Left kidney (tissue), 2 donors: Measurements from ENCODE around the gene GBA2. TPM values are rescaled to one million over a fixed set of nuclear protein-coding genes. Genes with fewer than 3 reads are reported as not detected.

ENCODE experiments used
- DNase-seq: peaks from one replicate; pipeline ENCODE4 v3.0.0-alpha.2; 2013
- polyA plus RNA-seq: library from polyadenylated mRNA; unstranded; fragments of 120-200 nt; gene quantifications from one replicate; pipeline ENCODE4 v1.2.1, GENCODE V29; 2013; ENCODE audit not compliant: insufficient read length

The GBA2 gene
- polyA plus RNA-seq, 1 donor = 138 TPM

DNA sequence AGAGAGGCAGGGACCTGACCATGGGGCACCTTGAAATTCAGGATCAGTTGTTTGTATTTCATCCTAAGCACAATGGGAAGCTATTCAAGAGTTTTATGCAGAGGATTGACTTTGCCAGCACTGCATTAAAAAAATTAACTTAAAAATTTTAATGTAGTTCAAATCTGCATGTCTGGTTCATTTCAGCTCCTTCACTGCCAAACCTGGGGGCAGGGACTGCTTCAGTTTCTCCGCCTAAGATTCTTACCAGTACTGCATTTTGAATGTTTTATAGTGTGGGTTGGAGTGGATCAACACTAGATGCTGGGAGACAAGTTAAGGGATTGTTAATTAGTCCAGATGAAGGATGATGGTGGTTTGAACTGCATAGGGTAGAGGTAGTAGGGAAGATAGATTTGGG is 20.7 kb upstream of the GBA2 start:
- DNase-seq = no peak

GRCh38 chr9:35767458-35767857 is 18.4 kb upstream of the GBA2 start:
- DNase-seq = no peak

DNA sequence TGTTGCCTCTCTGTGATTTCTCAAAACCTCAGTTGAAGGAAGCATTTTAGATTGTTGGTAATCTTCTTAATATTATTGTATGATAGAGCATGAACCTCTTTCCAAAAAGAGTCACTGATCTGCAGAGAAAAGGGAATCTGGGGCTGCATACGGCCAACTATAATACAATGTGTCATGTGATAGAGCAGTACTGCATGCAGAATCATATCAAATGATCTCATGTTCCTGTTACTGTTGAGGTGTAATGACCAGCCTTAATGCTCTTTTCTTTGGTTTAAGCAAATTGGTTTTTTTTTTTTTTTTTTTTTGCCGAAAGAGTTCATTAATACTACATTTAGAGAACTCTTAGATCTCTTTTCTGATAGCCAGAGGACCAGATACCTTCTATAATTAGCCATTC is 18.0 kb upstream of the GBA2 start:
- no peak for DNase-seq

- DNase-seq = no peak
Observed at GRCh38 chr9:35763803-35764202, 14.8 kb upstream of the GBA2 start.

DNA sequence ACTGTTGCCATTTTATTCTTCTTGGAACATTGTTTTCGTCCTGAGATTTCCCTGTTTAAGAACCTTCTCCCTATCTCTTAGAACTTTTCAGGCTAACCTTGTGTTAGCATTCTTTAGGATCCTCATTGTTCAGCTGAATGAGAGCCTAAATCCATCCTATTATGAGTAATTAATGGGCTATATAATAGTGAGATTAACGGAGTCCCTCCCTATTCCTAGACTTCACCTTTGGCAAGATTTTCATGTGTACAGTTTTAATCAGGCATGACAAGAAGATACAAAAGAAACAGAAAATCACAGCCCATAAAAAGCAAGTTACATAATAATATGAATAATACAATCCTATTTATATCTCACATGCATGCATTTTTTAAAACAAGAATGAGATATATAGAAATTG is 14.2 kb upstream of the GBA2 start:
- no peak for DNase-seq

GRCh38 chr9:35760651-35761050 is 11.6 kb upstream of the GBA2 start:
- DNase-seq = no peak

GRCh38 chr9:35759795-35760194 is 10.8 kb upstream of the GBA2 start:
- no peak for DNase-seq

DNA sequence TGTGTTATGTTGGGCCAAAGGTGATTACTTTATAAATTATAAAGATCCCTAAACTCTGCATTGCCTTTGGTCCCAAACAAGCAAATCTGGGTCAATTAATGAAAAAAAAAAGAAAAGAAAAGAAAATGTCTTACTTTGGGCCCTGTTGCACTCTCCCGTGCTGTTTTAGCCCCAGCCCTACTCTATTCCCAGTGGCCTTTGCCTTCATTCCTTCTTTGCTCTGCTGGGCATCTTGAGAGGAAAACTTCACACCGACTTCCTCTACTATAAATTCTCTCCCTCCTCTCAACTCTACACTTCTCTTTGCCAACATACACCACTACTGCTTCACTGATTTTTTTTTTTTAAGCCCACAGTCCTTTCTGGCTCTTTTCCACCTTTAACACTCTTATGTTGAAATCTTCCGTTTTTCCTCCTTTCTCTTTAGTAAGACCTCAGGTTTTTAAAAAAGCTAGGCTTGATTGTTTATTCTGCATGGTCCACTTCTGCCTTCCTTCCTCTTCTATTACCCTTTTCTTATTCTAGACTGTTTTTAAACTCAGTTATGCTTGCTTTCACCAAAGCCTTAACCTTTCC is 9.5 kb upstream of the GBA2 start:
- no peak for DNase-seq

DNA sequence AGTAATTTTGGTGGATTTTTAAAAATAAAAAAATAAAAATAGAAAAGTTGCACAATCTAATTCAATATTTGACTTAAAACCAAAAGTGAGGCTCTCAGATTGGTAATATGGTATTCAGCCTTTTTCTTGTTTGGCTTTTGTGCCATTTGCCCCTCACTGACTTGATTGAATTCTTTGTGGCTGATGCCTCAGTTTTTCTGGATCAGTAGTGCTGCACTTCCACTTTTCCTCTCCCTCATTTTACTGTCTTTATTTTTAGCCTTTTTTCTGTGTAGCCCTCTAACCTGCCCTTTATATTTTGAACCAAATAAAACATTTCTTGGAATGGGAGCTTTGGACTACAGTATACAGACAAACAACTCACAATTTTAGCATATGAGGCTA is 8.9 kb upstream of the GBA2 start:
- DNase-seq = no peak

DNA sequence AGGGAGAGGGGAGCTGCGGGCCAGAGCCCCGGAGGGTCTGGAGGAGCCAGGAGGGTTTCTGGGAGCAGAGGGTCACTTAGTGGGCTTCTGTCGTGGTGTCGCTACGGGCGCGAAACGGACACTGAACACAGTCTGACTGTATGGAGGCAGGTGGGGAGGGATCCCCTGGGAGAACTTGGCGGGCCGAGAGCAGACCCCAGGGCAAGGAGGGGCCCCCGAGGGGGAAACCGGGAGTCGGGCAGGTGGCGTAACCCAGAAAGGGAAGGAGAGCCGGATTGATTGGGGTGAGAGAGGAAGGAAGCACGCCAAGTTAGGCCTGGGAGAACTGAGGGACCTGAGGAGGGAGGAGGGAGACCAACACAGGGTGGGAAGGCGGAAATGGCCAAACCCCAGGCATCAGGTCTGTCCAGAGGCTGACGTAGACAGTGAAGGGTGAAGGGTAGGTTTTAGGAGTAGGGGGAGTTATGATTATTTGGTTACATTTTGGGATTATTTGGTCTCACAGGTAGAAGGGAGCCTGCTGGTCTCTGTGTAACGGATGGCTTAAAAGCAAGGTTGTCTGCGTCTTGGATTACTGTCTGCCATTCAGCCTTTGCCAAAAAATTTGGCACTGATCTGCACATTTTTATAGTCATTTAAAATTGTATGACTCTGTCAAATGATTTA is 8.3 kb upstream of the GBA2 start:
- DNase-seq = no peak

GRCh38 chr9:35756275-35757225 is 7.5 kb upstream of the GBA2 start:
- no peak for DNase-seq

DNA sequence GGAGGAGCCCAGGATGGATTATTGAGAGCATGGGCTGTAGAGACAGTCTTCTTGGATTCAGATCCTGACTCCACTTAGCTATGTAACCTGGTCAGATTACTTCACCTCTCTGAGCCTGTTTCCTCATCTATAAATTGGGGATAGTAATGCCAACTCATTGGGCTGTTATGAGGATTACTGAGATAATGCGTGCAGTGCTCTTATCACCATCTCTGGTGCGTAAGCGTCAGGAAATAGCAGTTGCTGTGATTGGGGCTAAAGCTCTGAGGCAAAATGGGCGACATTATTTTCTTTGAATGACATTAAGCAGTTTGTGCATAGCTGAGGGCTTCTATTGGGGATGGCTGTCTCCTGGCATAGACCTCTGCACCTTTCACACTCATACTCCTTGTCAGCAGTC is 6.0 kb upstream of the GBA2 start:
- no peak for DNase-seq

DNA sequence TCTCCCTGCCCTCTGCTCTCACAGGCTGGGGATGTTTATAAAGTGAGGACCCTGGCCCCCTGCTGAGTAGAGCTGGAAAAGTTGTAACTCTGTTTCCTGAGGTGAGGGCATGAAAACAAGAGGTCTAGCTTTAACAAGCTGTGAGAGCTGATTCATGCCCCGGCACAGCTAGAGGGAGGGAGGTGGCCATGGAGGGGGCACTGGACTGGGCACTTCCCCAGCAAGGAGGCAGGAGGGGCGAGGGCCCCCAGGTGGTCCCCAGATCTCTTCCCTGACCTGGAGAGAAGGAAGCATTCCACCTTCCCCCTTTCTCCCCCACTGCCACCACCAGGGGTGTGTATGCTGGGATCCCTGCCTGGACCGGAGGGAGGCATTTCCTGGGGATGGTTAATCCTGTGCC is 5.2 kb upstream of the GBA2 start, which contains the start of gene MSMP:
TSS of gene MSMP (minus strand) at position 13 of the 400 bp plus-strand sequence. CDS start 147 bp downstream, outside the sequence.
- no peak for DNase-seq

GRCh38 chr9:35753466-35753865 is 4.4 kb upstream of the GBA2 start:
- DNase-seq = no peak

DNA sequence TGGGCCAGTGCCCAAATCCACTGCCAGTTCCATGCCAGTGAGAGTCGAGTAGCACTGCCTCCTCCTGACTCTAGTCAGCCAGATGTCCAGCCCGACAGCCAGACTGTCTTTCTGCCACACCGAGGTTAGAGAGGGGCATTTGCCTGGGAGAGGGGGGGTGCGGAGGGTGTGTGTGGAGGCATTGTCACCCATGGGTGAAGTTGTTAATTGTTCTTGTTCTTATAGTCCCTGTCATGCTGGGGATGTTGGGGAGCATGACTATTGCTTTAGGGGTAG is 1.2 kb upstream of the GBA2 start:
- no peak for DNase-seq

GRCh38 chr9:35749515-35750255 is 657 bp upstream of the GBA2 start:
- no peak for DNase-seq

DNA sequence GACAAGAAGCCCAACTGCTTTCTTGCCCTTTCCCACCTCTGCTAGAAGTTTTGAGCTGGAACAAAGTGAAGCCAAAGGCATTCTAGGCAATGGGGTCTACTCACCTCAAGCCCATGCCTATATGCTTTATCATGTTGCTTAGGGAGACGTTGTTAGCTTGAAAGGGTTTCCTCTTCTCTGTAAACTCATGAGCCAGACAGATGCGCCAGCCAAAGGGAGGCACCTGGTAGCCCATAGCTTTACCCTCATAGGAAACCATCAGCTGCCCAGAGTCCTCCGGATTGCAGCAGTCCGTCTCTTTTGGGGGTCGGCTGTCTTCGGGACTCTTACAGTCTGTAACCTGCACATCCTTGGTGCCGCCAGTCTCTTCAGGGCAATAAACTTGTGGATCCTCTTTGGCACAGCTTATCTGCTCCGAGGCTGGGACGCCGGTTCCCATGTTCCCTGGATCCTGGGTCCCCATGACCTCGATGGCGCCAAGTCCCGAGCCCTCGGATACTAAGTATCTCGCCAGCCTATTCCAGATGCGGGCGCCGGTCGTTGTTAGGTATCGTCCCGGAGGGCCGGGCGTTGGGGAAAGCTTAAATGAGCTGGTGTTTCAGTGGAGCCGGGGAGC is 678 bp downstream of the GBA2 start:
- no peak for DNase-seq

- DNase-seq = no peak
Observed at GRCh38 chr9:35746583-35746982, 2.4 kb downstream of the GBA2 start.

DNA sequence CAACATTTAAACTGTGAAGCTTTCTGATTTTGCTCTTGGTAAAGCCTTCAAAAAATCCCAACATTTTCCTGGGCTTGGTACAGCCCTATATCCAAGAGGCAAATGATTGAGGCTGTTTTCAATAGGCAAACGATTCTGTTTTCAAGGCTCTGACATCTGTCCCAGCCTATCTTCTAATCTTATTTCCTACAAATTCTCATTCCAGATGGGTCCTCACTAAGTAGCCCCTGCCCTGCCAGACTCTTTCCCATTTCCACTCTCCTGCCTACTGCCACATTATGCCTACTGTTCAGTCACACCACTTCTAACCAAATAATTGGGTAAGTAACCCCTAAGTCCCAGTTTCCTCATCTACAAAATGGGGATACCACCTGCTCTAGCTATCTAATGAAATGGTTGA is 3.5 kb downstream of the GBA2 start:
- no peak for DNase-seq

GRCh38 chr9:35743880-35744518 is 5.0 kb downstream of the GBA2 start:
- DNase-seq = no peak

DNA sequence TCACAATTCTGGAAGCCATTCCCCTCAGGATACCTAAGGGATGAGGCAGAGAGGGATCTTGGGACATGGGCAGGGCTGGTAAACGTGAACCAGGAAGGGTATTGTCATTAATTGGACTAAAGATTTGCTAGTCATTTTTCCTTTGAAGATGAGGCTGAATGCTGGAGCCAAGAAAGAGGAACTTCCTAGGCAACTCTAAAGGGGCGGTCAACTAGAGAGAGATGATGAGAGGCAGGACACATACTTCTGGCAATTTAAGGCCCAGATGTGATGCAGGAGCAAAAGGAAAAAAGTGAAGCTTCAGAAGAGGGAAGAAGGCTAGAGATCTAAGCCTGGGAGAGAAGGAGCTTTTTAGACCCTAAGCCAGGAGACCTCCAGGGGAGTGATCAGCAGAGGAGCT is 5.6 kb downstream of the GBA2 start:
- no peak for DNase-seq

DNA sequence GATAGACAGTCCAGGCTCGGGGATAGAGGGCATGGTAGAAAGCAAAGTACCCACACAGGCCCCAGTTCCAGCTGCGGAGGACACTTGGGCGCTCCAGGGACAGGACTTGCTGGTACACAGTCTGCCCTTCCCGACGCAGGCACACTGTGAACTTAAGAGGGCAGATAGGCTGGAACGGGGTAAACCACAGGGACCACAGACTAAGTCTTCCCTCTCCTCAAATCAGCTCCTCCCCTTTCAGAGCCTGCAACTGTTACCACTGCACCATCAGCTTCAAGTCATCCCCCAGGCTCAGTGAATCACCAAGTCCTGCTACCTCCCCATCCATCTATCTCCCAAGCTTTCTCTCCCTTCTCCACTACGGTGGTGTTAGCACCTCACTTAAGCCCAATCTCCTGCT is 7.3 kb downstream of the GBA2 start:
- no peak for DNase-seq
